Astrocyte of the spinal cord (primary cell): ENCODE data around the gene CSTPP1.
"Not testable (repeated sequence)": the region's sequence is repeated elsewhere in the genome, so short reads cannot be mapped to it uniquely, and the experiment has no call there.

Source experiments
- DNase-seq: peaks from one replicate; pipeline ENCODE4 v3.0.0; 2011; ENCODE audit warnings: low read depth, low spot score
- H3K4me3 ChIP-seq: 2 replicates; pipeline ENCODE4 v1.5.1; 2011; ENCODE audit warnings: low read depth, mild to moderate bottlenecking, low read length, moderate library complexity
- in situ Hi-C: cut with HindIII; loops from 2 replicates; pipeline ENCODE4 v1.10.0; 2017; ENCODE audit warnings: low sequenced_read_pairs
- TF ChIP-seq, protein P1 (sequence below): IDR thresholded peaks from 2 replicates; pipeline ENCODE4 v1.5.1; 2012; ENCODE audit warnings: low read depth, mild to moderate bottlenecking, low read length, inconsistent platforms

Gene CSTPP1

DNA sequence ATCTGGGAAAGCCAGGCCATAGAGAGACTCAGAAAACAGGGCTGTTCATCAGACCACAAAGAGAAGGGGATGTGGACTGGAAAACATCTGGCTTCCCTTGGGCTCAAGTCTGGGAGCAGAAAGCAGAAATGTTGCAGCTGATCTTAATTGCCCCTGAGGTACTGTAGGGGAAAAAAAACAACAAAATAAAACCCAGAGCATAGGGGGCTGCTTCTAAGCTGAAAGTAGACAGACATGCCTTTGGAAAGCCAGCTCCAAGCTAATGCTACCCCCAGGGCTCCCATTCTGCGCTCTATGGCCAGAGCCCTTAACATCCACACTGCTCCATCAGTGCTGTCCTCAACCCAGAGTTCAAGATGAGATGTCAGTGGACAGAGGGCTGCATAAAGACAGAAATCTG lies 251.7 kb downstream of the CSTPP1 start:
- in situ Hi-C loops = no loop called here
- TF ChIP-seq, protein P1, sequence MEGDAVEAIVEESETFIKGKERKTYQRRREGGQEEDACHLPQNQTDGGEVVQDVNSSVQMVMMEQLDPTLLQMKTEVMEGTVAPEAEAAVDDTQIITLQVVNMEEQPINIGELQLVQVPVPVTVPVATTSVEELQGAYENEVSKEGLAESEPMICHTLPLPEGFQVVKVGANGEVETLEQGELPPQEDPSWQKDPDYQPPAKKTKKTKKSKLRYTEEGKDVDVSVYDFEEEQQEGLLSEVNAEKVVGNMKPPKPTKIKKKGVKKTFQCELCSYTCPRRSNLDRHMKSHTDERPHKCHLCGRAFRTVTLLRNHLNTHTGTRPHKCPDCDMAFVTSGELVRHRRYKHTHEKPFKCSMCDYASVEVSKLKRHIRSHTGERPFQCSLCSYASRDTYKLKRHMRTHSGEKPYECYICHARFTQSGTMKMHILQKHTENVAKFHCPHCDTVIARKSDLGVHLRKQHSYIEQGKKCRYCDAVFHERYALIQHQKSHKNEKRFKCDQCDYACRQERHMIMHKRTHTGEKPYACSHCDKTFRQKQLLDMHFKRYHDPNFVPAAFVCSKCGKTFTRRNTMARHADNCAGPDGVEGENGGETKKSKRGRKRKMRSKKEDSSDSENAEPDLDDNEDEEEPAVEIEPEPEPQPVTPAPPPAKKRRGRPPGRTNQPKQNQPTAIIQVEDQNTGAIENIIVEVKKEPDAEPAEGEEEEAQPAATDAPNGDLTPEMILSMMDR = no peak
- H3K4me3 ChIP-seq = no peak overlapping the region
- DNase-seq = no peak

DNA sequence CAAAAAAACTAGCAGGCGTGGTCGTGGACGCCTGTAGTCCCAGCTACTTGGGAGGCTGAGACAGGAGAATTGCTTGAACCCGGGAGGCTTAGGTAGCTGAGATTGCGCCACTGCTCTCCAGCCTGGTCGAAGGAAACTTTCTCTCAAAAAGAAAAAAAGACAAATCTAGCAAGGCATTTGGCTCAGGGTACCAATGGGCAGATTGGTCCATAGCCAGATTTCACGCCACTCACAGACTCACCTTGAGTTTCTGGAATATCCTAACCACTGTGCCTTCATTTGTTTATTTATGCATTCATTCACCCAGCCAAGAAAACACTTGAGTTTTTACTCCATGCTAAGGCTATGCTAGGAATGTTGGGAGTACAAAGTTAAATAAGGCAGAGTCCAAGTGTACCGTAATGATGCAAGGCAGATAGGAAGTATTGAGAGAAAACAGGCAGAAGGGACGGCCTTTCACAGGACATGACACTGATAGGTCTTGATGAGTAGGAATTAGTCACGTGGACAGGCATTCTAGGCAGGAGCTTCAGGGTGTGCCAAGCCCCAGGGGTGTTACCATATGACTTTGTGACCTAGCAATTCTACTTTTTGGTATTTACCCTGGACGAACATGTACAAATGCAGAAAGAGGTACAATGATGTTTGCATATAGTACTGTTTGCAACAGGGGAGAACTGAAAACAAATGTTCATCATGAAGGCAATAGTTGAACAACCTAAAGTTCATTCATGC lies 252.7 kb downstream of the CSTPP1 start:
- DNase-seq = peak; percentile 70

DNA sequence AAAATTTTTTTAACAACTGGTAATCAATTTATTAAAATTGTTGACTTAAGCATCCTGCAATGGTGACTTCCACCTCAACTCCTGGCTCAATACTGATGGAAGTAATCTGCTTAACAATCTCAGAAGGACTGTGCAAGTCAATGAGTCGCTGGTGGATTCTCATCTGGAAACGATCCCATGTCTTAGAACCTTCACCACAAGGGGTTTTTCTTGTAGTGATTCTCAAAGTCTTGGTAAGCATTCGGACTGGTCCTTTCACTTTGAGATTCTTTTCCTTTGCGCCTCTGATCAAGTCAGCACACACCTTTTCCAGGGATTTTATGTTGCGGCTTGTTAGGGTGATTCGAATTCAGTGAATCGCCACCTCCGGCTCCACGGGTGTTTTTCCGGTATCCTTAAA lies 254.6 kb downstream of the CSTPP1 start:
- DNase-seq, H3K4me3 ChIP-seq, in situ Hi-C loops: not testable (repeated sequence)

More for the DNA sequence above, 252.7 kb downstream of the CSTPP1 start:
- TF ChIP-seq, protein P1 = no peak
- no peak overlapping the region for H3K4me3 ChIP-seq
- in situ Hi-C loops = no loop called here

DNA sequence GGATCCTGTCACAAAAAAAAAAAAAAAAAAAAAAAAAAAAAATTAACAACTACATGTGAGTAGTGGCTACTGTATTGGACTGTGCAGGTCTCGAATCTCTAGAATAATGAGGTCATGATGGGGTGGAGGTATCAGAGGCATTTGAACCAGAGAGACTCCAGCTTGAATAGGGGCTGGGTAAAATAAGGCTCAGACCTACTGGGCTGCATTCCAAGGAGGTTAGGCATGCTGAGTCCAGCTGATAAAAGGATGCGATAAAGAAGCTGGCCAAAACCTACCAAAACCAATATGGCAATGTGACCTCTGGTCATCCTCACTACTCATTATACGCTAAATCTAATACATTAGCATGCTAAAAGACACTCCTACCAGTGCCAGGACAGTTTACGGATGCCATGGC lies 255.6 kb downstream of the CSTPP1 start:
- no peak for DNase-seq

DNA sequence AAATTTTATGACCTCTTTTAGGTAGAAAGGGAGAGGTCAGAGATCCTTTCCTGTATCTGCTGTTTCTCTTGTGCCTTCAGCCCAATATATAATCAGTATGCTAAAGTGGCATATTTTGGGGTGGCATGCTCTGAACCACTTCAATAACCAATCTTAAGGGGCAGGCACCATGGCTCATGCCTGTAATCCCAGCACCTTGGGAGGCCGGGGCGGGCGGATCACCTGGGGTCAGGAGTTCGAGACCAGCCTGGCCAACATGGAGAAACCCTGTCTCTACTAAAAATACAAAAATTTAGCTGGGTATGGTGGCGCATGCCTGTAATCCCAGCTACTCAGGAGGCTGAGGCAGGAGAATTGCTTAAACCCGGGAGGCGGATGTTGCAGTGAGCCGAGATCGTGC lies 261.6 kb downstream of the CSTPP1 start:
- DNase-seq, H3K4me3 ChIP-seq, in situ Hi-C loops: not testable (repeated sequence)

More for the DNA sequence above, 255.6 kb downstream of the CSTPP1 start:
- TF ChIP-seq, protein P1 = no peak
- in situ Hi-C loops = no loop called here
- no peak overlapping the region for H3K4me3 ChIP-seq

DNA sequence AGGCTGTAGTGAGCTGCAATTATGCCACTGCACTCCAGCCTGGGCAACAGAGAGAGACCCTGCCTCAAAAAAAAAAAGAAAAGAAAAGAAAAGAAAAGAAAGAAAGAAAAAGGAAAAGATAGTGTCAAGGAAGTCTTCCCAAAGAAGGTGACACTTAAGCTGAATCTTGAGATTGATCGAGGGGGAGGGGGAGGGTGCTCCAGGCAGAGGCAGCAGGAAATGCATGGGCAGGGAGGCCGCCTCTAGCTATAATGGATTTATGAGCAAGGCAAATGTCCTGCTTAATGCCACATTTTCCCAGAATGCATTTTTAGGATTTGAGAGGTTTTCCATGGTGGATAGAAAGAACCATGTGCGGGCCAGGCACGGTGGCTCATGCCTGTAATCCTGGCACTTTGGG lies 264.5 kb downstream of the CSTPP1 start:
- TF ChIP-seq, protein P1 = no peak
- in situ Hi-C loops = no loop called here
- no peak for DNase-seq
- no peak overlapping the region for H3K4me3 ChIP-seq

DNA sequence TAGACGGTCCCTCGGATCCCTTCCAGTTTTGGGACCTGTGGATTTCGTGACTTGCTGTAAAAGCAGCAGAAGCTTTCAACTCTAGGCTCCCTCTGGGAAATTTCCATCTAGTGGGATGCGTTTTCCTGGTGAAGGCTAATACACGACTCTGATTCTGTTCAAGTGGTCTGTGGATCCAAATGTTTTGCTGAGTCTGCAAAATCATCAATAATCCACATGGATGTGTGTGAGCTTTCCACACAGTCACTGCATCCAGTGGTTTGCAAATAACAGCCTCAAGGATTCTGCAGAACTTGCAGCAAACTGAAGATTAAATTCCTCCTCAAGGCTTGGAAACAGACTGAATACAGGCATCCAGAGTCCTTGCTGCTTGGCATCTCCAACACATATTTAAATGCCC lies 266.0 kb downstream of the CSTPP1 start:
- TF ChIP-seq, protein P1 = no peak
- DNase-seq = no peak
- in situ Hi-C loops = no loop called here
- H3K4me3 ChIP-seq = no peak overlapping the region

DNA sequence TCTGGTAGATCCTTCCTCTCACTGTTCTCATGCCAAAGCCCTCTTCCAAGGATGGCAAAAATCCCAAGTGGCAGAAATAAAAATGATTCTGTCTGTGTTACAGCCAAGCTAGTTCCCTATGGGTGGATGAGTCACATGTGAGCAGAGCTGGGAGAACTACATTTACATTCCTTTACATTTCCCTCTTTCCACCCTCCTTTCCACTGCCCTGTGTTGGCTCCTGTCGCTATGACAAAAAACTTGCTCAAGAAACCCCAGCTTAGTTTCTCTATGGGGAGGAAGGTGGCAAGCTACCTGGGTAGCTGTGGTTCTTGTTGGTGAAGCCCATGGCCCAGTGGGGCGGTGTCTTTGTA lies 268.1 kb downstream of the CSTPP1 start:
- peak; percentile 57 for DNase-seq
- H3K4me3 ChIP-seq = no peak overlapping the region

DNA sequence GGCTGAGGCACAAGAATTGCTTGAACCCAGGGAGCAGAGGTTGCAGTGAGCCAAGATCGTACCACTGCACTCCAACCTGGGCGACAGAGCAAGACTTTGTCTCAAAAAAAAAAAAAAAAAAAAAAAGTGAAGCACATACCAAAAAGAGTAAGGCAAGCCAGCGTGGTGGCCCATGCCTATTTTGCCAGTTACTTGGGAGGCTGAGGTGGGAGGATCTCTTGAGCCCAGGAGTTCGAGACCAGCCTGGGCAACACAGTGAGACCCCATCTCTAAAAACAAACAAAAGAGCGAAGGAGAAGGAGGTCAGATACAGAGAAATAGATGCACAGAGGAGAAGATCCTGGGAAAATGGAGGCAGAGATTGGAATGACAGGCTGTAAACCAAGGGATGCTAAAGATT lies 270.0 kb downstream of the CSTPP1 start:
- in situ Hi-C loops, DNase-seq, H3K4me3 ChIP-seq: not testable (repeated sequence)

More for the DNA sequence above, 268.1 kb downstream of the CSTPP1 start:
- TF ChIP-seq, protein P1 = no peak
- in situ Hi-C loops = no loop called here
